Activated T-cell treated with anti-CD3 and anti-CD28 coated beads, Interleukin-2, amount 50 U/mL, for 4 hours (primary cell): ENCODE measurements around the gene EPHA6. TPM values are rescaled to one million over a fixed set of nuclear protein-coding genes. Genes with fewer than 3 reads are reported as not detected.

Source experiments
- ATAC-seq, 2 donors: fragments of 200-7000 bp; cut with Tn5 transposase; one replicate each; pipeline ENCODE4 v1.10.0; 2021
- DNase-seq: peaks from one replicate; pipeline ENCODE4 v3.0.0-alpha.2; 2020
- H3K27me3 Mint-ChIP-seq: one replicate; pipeline ENCODE4 v1.8.0; 2021; ENCODE audit warnings: low read depth, mixed read lengths
- H3K36me3 Mint-ChIP-seq: one replicate; pipeline ENCODE4 v1.8.0; 2022; ENCODE audit warnings: mixed read lengths; ENCODE audit not compliant: insufficient read depth
- H3K4me1 Mint-ChIP-seq: one replicate; pipeline ENCODE4 v1.8.0; 2021; ENCODE audit warnings: low read depth, mixed read lengths
- H3K4me3 Mint-ChIP-seq: one replicate; pipeline ENCODE4 v1.8.0; 2021; ENCODE audit warnings: mild to moderate bottlenecking, moderate library complexity, mixed read lengths
- H3K9me3 Mint-ChIP-seq: one replicate; pipeline ENCODE4 v1.8.0; 2021; ENCODE audit warnings: mixed read lengths
- total RNA-seq, 3 donors: library from RNA; stranded (reverse); gene quantifications; one replicate each; pipeline ENCODE4 v1.2.1, GENCODE V29; 2021

Gene EPHA6
- total RNA-seq, 3 donors from 2014 or later, result not detected

DNA sequence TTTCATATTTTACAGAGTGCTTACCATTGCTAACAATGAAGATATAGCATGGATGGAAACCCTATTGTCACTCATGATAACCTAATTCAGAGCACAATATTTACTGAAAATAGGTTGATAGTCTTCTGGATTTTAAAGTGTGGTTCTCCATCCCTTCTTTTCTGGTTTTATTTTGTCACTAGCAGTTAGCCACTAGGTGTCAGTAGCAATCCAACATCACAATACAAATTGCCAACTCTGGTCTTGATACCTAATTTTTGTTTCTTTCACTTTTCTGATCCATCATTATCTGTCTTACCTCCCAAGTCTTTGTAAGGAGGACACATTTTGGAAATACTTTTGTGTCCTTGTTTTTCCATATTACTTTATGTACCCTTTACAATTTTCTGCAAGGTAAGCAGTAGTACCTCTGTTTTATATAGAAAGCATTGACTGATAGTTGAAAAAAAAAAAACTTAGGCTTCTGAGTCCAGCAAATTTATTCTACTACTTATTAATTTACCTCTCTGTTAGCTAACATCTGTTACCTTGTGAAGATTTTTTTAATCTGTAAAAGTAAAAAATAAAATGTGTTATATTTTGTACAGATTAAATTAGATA, 979.1 kb downstream of the EPHA6 start:
- Mint-ChIP-seq H3K9me3 (no peaks in the 10 kb centered on the region), H3K27me3 (no peaks in the 10 kb centered on the region), H3K36me3 (no peaks in the 10 kb centered on the region), H3K4me1 (no peaks in the 10 kb centered on the region), H3K4me3 (no peak overlapping the region)
- no peak for DNase-seq
- ATAC-seq, result no peak

GRCh38 chr3:97795951-97796350, 981.6 kb downstream of the EPHA6 start:
- no peak overlapping the region for H3K4me3 Mint-ChIP-seq
- H3K36me3 Mint-ChIP-seq, result no peaks in the 10 kb centered on the region
- H3K4me1 Mint-ChIP-seq, result no peaks in the 10 kb centered on the region
- DNase-seq (no peak), ATAC-seq (no peak)
- H3K9me3 Mint-ChIP-seq, result no peaks in the 10 kb centered on the region
- no peaks in the 10 kb centered on the region for H3K27me3 Mint-ChIP-seq
